H9 (cell line): Measurements from ENCODE around the gene SNX5. TPM values are rescaled to one million over a fixed set of nuclear protein-coding genes. Genes with fewer than 3 reads are reported as not detected.

Source experiments
- DNase-seq: peaks from one replicate; pipeline ENCODE4 v3.0.0-alpha.2; 2017
- H2AFZ ChIP-seq: one replicate; pipeline ENCODE4 v1.6.1; 2013; ENCODE audit warnings: mild to moderate bottlenecking, low read length, control low read depth, moderate library complexity
- H2AK5ac ChIP-seq: 2 replicates; pipeline ENCODE4 v1.6.1; 2013; ENCODE audit warnings: low read length, control low read depth, mixed read lengths; ENCODE audit not compliant: insufficient read length
- H2BK120ac ChIP-seq: one replicate; pipeline ENCODE4 v1.6.1; 2013; ENCODE audit warnings: low read depth, mild to moderate bottlenecking, low read length, control low read depth, inconsistent platforms; ENCODE audit not compliant: poor library complexity, severe bottlenecking
- H2BK12ac ChIP-seq: 2 replicates; pipeline ENCODE4 v1.6.1; 2013; ENCODE audit warnings: low read length, control low read depth, mixed read lengths, low read depth; ENCODE audit not compliant: insufficient read length
- H2BK15ac ChIP-seq: 2 replicates; pipeline ENCODE4 v1.6.1; 2013; ENCODE audit warnings: low read depth, low read length, control low read depth
- H2BK20ac ChIP-seq: one replicate; pipeline ENCODE4 v1.6.1; 2013; ENCODE audit warnings: low read depth, mild to moderate bottlenecking, low read length, control low read depth, inconsistent platforms; ENCODE audit not compliant: poor library complexity, severe bottlenecking
- H2BK5ac ChIP-seq: 2 replicates; pipeline ENCODE4 v1.6.1; 2013; ENCODE audit warnings: low read length, control low read depth, mixed read lengths; ENCODE audit not compliant: insufficient read length
- H3K14ac ChIP-seq: 2 replicates; pipeline ENCODE4 v1.6.1; 2013; ENCODE audit warnings: low read length, control low read depth; ENCODE audit not compliant: insufficient read depth
- H3K18ac ChIP-seq: 2 replicates; pipeline ENCODE4 v1.6.1; 2013; ENCODE audit warnings: low read depth, mild to moderate bottlenecking, mixed read lengths, low read length, control low read depth; ENCODE audit not compliant: insufficient read length
- H3K23ac ChIP-seq: 2 replicates; pipeline ENCODE4 v1.6.1; 2013; ENCODE audit warnings: low read length, control low read depth, mixed read lengths, low read depth; ENCODE audit not compliant: insufficient read length
- H3K23me2 ChIP-seq: 2 replicates; pipeline ENCODE4 v1.6.1; 2013; ENCODE audit warnings: low read depth, mild to moderate bottlenecking, mixed read lengths, low read length, control low read depth; ENCODE audit not compliant: insufficient read length, poor library complexity, severe bottlenecking
- H3K27ac ChIP-seq: 2 replicates; pipeline ENCODE4 v1.5.1; 2013; ENCODE audit warnings: low read length, control low read depth, mixed read lengths, low read depth; ENCODE audit not compliant: insufficient read length
- H3K27me3 ChIP-seq: 2 replicates; pipeline ENCODE4 v1.6.1; 2013; ENCODE audit warnings: low read length, control low read depth, inconsistent platforms; ENCODE audit not compliant: insufficient read depth
- H3K4ac ChIP-seq: 2 replicates; pipeline ENCODE4 v1.6.1; 2013; ENCODE audit warnings: low read depth, mild to moderate bottlenecking, control low read depth, inconsistent platforms, low read length, moderate library complexity
- H3K4me1 ChIP-seq: 2 replicates; pipeline ENCODE4 v1.6.1; 2013; ENCODE audit warnings: low read length, control low read depth, inconsistent platforms; ENCODE audit not compliant: insufficient read depth
- H3K4me2 ChIP-seq: 2 replicates; pipeline ENCODE4 v1.6.1; 2013; ENCODE audit warnings: low read length, control low read depth, mixed read lengths; ENCODE audit not compliant: insufficient read length, insufficient read depth
- H3K56ac ChIP-seq: 2 replicates; pipeline ENCODE4 v1.6.1; 2013; ENCODE audit warnings: low read depth, mild to moderate bottlenecking, mixed read lengths, low read length, control low read depth; ENCODE audit not compliant: insufficient read length
- H3K79me1 ChIP-seq: 2 replicates; pipeline ENCODE4 v1.6.1; 2013; ENCODE audit warnings: low read depth, mild to moderate bottlenecking, moderate library complexity, low read length, control low read depth, inconsistent platforms; ENCODE audit not compliant: insufficient read depth, poor library complexity, severe bottlenecking
- H3K79me2 ChIP-seq: 2 replicates; pipeline ENCODE4 v1.6.1; 2013; ENCODE audit warnings: low read length, control low read depth, inconsistent platforms; ENCODE audit not compliant: insufficient read depth
- H3K9ac ChIP-seq: 2 replicates; pipeline ENCODE4 v1.6.1; 2013; ENCODE audit warnings: low read length, control low read depth, mixed read lengths; ENCODE audit not compliant: insufficient read length; ENCODE audit errors: extremely low read depth
- H3K9me3 ChIP-seq: one replicate; pipeline ENCODE4 v1.6.1; 2013; ENCODE audit warnings: low read depth, low read length, inconsistent platforms; ENCODE audit not compliant: control insufficient read depth
- H3T11ph ChIP-seq: one replicate; pipeline ENCODE4 v1.6.1; 2013; ENCODE audit warnings: mild to moderate bottlenecking, low read length, control low read depth, inconsistent platforms
- H4K20me1 ChIP-seq: one replicate; pipeline ENCODE4 v1.6.1; 2013; ENCODE audit not compliant: control insufficient read depth, insufficient read length, insufficient read depth
- H4K5ac ChIP-seq: 2 replicates; pipeline ENCODE4 v1.6.1; 2013; ENCODE audit warnings: low read depth, mild to moderate bottlenecking, mixed read lengths, low read length, control low read depth; ENCODE audit not compliant: insufficient read length
- H4K8ac ChIP-seq: replicated peaks from 2 replicates; pipeline ENCODE4 v1.6.1; 2013; ENCODE audit warnings: low read length, control low read depth, mixed read lengths, low read depth; ENCODE audit not compliant: insufficient read length
- H4K91ac ChIP-seq: 2 replicates; pipeline ENCODE4 v1.6.1; 2013; ENCODE audit warnings: low read depth, mild to moderate bottlenecking, moderate library complexity, mixed read lengths, low read length, control low read depth; ENCODE audit not compliant: insufficient read length
- H3K27ac Mint-ChIP-seq, 3 experiments: 2 replicates in 2 of 3; 3 replicates in 1 of 3; pipeline ENCODE4 v1.8.0; 2020 to 2021; ENCODE audit warnings: mixed read lengths in 3 of 3, mild to moderate bottlenecking in 1 of 3, moderate library complexity in 1 of 3
- H3K27me3 Mint-ChIP-seq: 2 replicates; pipeline ENCODE4 v1.8.0; 2021; ENCODE audit warnings: low read depth, mild to moderate bottlenecking, moderate library complexity, mixed read lengths
- H3K36me3 Mint-ChIP-seq, 3 experiments: 2 replicates in 2 of 3; 3 replicates in 1 of 3; pipeline ENCODE4 v1.8.0; 2020 to 2021; ENCODE audit warnings: low read depth in 3 of 3, mixed read lengths in 3 of 3; ENCODE audit not compliant: insufficient read depth in 1 of 3
- H3K4me1 Mint-ChIP-seq, 2 experiments: 2 replicates each; pipeline ENCODE4 v1.8.0; 2020; ENCODE audit warnings: mixed read lengths in 2 of 2
- H3K4me3 Mint-ChIP-seq, 2 experiments: 2 replicates in 1 of 2; 3 replicates in 1 of 2; pipeline ENCODE4 v1.8.0; 2020 to 2021; ENCODE audit warnings: mild to moderate bottlenecking in 2 of 2, mixed read lengths in 2 of 2, moderate library complexity in 1 of 2
- H3K9me3 Mint-ChIP-seq, 2 experiments: 2 replicates in 1 of 2; 3 replicates in 1 of 2; pipeline ENCODE4 v1.8.0; 2020; ENCODE audit warnings: mild to moderate bottlenecking in 2 of 2, mixed read lengths in 2 of 2, moderate library complexity in 1 of 2
- WGBS: extraction: QIAGEN DNeasy Blood & Tissue Kit; methylation state at CpG from one replicate; pipeline ENCODE4 v1.1.7; 2013; ENCODE audit warnings: missing lambda C conversion rate, low lambda C conversion rate, mixed read lengths; ENCODE audit not compliant: insufficient read length; ENCODE audit errors: extremely low coverage; 5-methylcytosine and 5-hydroxymethylcytosine counted together
- total RNA-seq: library from RNA; stranded (reverse); gene quantifications from 2 replicates; pipeline ENCODE4 v1.2.1, GENCODE V29; 2021
- TF ChIP-seq, protein P1 (sequence below): fragments of 200-600 bp; sonication (generic); conservative IDR thresholded peaks from 3 replicates; pipeline ENCODE4 v1.8.0; 2021; ENCODE audit warnings: antibody characterized with exemption, mild to moderate bottlenecking

Gene SNX5
- total RNA-seq, 1 experiment from 2014 or later, result 194 TPM

GRCh38 chr20:18007534-18008292, 39.1 kb upstream of the SNX5 start:
- no peak overlapping the region for H3K18ac ChIP-seq
- H3K56ac ChIP-seq, result no peak overlapping the region
- no peak for DNase-seq
- H3K27ac Mint-ChIP-seq, result 0 out of 7 replicates have a peak overlapping the region, but pooled peaks of 1 of the 3 experiments have one; percentile 10
- H3K4me3 Mint-ChIP-seq, result no peak overlapping the region
- no peak overlapping the region for H2AK5ac ChIP-seq
- no peak overlapping the region for H2BK5ac ChIP-seq
- H2BK12ac ChIP-seq, result no peak overlapping the region
- H3K4me1 Mint-ChIP-seq, result peaks cover 18 to 31% of the 10 kb centered on the region in 2 experiments
- no peaks in the 10 kb centered on the region for H3K27me3 Mint-ChIP-seq
- peaks cover 7 to 11% (median 8%) of the 10 kb centered on the region in 3 experiments for H3K36me3 Mint-ChIP-seq
- TF ChIP-seq, protein P1, sequence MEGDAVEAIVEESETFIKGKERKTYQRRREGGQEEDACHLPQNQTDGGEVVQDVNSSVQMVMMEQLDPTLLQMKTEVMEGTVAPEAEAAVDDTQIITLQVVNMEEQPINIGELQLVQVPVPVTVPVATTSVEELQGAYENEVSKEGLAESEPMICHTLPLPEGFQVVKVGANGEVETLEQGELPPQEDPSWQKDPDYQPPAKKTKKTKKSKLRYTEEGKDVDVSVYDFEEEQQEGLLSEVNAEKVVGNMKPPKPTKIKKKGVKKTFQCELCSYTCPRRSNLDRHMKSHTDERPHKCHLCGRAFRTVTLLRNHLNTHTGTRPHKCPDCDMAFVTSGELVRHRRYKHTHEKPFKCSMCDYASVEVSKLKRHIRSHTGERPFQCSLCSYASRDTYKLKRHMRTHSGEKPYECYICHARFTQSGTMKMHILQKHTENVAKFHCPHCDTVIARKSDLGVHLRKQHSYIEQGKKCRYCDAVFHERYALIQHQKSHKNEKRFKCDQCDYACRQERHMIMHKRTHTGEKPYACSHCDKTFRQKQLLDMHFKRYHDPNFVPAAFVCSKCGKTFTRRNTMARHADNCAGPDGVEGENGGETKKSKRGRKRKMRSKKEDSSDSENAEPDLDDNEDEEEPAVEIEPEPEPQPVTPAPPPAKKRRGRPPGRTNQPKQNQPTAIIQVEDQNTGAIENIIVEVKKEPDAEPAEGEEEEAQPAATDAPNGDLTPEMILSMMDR, result no peak
- no peaks in the 10 kb centered on the region; the same call in 1 of the 2 replicates for H3K4me1 ChIP-seq
- H3K27me3 ChIP-seq, result no peaks in the 10 kb centered on the region
- H4K91ac ChIP-seq, result no peak overlapping the region
- no peak overlapping the region for H4K8ac ChIP-seq
- no peak overlapping the region for H2BK15ac ChIP-seq
- no peak overlapping the region for H4K5ac ChIP-seq
- H3T11ph ChIP-seq, result no peak overlapping the region
- no peak overlapping the region for H3K23ac ChIP-seq
- H3K9me3 ChIP-seq, result no peaks in the 10 kb centered on the region
- no peaks in the 10 kb centered on the region for H4K20me1 ChIP-seq
- H3K9ac ChIP-seq, result no peak overlapping the region
- H3K4ac ChIP-seq, result no peak overlapping the region
- H3K79me2 ChIP-seq, result no peaks in the 10 kb centered on the region
- H2BK20ac ChIP-seq, result no peak overlapping the region
- H3K14ac ChIP-seq, result no peak overlapping the region
- H3K23me2 ChIP-seq, result no peaks in the 10 kb centered on the region
- H3K4me2 ChIP-seq, result no peak overlapping the region
- peaks cover 5 to 9% of the 10 kb centered on the region in 2 experiments for H3K9me3 Mint-ChIP-seq
- no peak overlapping the region for H3K27ac ChIP-seq
- no peaks in the 10 kb centered on the region for H3K79me1 ChIP-seq
- H2AFZ ChIP-seq, result no peak overlapping the region
- no CpG with 5 or more reads among the region's 19 CpGs for WGBS
- no peak overlapping the region for H2BK120ac ChIP-seq
